GM18499 (cell line): ENCODE data around the gene TSPAN1.
A peak's percentile ranks its signal among the peaks of the same experiment; 100 is the strongest.

Source experiments
- ATAC-seq: cut with Tn5 transposase; IDR thresholded peaks from one replicate; pipeline ENCODE4 v1.9.1; 2021; ENCODE audit warnings: moderate number of reproducible peaks; ENCODE audit not compliant: insufficient read depth, unreplicated experiment

The TSPAN1 gene

DNA sequence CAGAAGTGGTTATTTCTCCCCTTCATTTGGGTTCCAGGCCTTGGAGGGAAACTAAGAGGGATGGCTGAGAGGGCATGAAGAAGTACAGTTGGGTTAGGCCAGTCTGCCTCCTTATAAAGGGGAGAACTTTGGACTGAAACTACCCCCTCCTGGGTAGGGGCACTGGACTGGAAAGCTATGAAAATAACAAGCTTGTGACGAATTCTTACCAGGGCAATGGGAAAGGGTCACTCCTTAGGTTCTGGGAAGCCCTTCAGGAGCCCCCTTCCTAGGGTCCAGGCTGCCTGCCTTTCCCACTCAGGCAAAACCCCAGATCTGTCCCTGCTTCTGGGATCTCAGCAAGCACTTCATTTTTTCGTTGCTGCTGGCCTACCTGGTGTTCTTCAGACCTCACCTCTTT lies 11.2 kb downstream of the TSPAN1 start:
- ATAC-seq, result no peak

DNA sequence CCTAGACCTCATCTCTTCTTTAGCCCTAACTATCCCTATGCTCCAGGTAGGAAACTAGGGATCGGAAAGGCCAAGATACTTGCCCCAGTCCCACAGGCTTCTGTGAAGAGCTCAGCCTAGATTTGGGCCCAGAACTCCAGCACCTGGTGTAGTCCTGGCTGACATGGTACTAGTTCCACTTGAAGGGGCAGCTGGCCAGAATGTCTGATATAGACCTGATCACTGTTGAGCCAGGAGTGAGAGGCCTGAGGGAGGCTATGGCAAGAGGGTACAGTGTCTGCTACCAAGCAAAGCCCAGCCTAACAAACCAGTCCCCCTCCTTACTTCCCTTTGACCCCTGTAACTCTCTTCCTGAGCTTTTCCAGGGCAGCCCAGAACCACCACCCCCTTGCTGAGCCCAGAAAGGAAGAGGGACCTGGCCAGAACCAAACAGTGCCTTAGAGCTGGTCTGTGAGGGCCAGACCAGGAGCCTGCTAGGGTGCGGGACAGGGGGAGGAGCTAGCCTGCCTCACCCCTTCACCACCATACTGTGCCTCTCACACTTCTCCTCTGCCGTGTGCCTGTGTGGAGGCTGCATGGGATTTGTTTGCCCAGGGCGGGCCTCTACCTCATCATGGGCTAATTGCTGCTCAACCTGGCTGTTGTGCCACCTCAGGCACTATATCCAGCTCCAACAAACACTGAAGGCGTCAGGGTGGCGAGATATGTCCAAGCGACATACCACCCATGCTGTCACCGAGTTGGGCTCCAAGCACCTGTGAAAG lies 12.4 kb downstream of the TSPAN1 start:
- ATAC-seq, result no peak

DNA sequence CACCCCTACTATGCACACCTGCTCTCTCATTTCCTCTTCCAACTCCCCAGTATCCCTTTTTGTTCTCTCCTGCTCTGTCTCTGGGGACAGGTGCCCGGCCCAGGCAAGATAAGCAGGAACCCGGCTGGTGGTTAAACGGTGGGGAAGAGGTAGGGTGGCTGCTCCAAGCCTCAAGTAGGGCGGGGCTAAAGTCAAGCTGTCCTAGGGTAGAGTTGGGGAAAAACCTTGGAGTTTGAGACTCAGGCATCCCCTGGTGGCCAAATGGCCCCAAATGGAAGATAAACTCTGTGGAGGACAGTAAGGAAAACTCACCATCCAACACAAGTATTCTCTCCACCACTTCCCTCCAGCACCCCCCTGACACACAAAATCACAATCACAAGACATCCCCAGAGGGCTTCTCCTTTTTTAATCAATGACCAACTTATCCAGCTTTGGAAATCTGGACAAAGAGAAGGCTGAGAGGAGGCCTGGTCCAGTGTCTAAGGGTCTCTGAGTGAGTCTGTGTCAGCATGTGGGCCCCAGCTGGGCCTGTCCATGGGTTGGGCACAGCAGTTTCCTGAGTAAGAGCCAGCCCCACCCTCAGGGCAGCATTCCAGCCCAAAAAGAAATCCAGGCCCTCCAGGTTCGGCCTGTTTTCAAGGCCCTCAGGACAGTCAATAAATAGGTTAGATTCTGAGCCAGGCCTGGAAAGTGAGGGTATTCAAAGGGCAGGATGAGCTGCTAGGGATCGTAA lies 13.6 kb downstream of the TSPAN1 start:
- no peak for ATAC-seq

DNA sequence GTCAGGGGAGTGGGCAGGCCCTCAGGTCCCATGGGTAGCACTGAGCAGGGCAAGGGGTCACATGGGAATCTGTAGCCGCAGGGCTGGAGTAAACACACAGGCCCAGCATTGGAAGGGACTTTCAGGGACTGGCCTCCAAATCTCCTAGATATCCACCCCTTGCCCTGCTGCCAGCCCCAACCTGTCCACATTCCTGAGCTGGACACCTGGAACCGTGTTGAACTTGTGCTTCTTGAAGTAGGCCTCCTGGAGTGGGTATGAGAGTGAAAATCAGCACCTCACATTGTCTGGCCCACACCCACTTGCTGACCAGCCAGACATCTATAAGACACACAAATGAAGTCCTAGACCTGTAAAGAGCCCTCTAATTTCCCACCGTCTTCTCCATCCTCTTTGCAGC lies 15.7 kb downstream of the TSPAN1 start:
- no peak for ATAC-seq

DNA sequence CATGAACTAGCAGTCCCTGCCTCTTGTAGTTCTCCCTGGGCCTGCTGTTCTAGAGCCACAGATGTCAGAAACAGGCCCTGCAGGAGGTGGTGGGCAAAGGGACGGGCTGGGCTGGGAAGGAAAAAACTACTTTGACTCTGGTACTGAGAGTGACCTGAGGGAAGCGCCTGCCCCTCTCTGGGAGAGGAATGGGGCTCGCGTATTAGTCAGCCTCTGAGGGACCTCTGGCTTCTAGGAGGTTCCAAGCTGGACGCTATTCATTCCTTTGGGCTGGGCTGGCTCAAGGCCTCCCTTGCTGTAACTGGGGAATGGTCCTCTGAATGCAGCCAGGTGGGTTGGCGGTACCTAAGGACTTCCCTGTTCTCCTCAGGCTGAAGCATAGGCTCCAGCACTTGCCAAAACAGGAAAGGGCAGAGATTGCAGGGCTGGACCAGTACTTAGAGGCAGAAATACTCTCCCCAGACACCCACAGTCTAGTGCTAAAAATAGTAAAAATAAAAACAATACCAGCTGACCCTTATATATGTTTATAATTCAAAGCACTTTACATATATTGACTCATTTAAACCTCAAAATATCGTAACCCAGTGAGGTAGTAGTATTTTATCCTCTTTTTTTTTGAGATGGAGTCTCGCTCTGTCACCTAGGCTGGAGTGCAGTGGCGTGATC lies 16.3 kb downstream of the TSPAN1 start:
- ATAC-seq, result no peak

DNA sequence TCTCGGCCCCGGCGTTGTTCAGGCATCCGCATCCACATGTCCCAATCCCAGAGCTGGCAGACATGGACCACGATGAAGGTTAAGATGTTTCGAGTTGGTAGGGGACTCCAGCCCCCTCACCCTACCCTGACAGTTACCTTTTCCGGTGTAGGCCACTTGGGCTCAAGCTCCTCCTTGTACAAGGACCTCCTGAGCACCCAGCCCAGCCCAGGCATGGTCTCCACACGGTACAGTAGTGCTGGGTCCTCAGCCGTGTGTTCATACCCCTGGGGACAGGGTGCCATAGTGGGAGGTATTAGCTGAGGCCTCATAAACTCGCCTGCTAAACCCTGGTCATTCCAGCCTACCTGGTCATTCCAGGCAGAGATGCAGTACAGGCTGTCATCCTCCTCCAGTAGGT lies 17.3 kb downstream of the TSPAN1 start:
- no peak for ATAC-seq

DNA sequence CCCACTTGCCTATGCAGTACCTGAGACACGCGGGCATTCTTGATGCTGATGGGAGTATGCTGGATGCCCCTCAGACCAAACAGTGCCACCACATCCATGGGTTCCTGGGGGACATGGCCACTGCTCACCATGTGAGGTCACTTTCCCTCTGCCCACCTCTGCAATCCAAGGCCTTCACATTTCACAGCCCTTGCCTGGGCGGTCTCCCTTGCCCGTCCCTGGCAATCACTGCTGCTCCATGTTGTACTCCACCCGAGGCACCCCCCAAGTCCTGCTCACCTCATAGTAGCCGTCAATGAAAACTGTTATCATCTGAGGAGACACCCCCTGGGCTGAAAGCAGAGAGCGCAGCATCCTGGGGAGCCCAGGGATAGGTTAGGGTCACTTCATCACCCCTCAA lies 18.4 kb downstream of the TSPAN1 start:
- ATAC-seq, result no peak

DNA sequence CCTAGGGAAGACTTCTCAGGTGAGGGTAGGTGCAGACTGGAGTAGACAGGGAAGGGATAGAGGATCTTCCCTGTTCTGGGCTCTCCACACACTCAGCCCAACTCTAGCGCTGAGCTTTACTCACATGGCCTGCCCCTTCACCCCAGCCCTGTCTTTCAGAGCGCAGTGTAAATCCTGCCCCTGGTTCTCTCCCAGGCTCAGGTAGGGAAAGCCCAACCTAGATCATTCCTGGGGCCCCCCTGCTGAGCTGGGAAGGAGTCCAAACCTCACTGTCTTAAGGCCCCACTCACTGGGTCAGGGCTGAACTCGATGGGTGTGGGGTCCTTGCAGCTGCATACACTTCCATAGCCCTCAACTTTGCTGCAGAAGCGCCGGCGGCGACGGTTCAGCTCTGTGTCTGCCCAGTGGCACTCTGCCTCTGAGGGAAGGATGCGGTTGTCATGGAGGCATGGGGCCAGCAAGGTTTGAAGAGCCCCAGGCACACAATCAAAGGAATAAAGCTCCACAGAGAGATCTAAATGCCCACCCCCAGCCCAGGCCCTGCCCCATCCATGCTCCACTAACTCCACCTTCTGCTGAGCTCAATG lies 19.2 kb downstream of the TSPAN1 start:
- no peak for ATAC-seq

DNA sequence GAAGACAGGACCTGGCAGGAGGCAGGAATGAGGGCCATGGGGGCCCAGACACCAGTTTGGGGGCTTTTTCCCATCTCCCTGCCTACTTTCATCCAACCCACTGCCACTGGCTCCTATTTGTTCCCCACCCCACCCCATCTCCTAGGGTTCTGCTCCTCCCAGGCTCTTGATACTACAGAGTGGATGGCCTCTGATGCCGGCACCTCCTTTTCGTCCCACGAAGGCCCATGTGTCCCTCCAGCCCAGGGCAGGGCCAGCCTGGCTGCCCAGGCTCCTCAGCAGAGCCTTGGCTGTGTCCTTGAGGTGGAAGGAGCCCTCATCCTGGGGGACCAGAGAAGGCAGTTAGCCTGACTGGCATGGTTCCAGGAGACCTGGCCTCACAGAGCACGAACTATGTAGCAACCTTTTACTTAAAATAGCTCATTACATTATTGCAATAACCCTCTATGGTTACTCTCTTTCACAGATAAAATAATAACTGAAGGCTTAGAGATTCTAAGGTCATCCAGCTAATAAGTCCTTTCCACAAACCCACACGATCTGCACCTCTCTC lies 19.8 kb downstream of the TSPAN1 start:
- no peak for ATAC-seq

DNA sequence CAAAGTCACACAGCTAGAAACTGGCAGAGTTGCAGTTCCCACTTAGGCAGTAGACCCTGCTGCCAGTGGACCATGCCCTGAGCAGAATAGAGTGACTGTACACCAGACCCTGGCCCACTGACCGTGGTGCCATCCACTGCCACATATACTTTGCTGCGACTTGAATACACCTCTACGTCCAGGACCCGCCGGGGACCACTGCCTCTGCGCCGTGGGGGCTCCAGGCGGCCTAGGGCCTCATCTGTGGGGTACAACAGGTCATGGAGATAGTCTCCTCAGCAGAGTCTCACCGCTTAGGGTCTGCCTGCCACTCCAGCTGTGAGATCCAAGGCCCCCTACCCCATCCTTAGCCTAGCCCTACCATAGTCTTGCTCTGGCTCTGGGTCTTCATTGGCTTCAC lies 21.7 kb downstream of the TSPAN1 start:
- ATAC-seq, result no peak

DNA sequence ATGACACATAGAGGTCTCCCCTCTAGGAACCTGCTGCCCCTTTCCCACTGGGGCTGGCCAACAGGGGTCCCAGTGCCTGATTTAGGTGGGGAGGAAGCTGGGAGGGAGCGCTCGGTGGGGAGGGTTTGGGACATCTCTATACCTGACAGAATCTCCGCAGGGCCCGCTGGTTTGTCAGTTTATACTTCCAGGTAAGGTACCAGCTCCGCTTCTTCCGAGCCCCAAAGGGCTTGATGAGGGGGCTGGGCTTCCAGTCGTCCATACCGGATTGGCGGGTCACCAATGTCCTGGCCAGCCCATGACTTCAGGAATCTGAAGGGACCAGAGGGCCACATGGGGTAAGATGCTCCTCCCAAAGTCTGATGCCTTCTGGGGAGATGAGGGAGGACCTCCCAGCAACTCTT lies 22.7 kb downstream of the TSPAN1 start:
- no peak for ATAC-seq

DNA sequence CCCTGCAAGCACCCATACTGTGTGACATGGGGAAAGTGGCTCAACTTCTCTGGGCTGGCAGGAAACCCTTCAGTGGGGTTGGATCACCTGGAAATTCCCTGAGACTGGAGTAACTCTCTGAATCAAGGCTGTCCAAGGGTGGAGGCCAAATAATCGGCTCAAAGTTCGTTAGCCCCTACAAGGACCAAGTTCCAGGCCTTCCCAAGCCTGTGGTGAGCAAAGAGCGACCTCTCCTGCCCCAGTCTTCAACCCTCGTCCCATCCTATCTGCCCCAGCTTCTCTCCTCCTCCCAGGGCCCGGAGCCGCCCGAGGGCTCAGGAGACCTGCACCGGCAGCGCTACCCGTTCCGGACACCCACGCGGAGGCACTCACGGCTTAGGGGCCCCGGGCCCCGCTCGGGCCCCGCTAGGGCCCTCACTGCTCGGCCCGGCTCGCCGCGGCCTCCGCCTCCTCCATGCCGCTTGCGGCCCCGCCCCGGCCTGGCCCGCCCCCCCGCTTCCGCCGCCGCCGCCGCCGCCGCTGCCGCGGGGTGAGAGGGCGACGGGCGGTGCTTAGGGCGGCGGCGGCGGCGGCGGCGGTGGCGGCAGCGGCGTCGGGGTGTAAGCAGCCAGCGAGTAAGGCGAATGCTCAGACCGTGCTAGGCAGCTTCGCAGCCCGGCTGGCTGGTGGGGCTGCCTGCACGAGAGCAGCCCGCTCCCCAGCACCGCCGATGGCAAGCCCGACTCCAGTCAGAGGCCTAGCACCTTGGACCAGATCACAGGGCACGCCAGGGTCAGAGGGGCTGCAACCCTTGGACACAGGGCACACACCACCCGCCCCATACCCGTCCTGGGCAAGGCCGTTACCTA lies 23.3 kb downstream of the TSPAN1 start, which contains the start of gene POMGNT1:
Gene POMGNT1 (minus strand): TSS at position 471 of the 848 bp plus-strand sequence. CDS start 613 bp downstream, outside the sequence.
- peak; percentile 46 for ATAC-seq

DNA sequence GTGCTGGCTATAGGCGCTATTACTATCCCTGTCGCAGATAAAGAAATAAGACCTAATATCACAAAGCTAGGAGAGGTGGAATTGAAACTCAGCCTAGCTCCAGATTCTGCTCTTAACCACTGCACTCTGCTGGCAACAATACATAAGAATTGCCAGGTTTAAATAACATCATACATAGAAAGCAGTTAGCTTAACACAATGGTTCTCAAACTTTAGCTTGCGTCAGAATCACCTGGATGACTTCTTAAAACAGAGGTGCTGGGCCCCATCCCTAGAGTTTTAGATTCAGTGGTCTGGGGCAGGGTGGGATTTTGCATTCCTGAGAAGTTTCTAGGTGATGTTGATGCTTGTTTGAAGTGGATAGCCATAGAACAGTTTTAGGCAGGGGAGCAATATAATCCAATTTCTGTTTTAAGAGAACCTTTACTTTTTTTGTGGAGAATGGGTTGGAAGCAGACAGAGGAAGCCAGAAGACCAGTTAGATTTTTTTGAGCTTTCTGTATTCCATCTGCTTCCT lies 24.4 kb downstream of the TSPAN1 start:
- ATAC-seq, result no peak

DNA sequence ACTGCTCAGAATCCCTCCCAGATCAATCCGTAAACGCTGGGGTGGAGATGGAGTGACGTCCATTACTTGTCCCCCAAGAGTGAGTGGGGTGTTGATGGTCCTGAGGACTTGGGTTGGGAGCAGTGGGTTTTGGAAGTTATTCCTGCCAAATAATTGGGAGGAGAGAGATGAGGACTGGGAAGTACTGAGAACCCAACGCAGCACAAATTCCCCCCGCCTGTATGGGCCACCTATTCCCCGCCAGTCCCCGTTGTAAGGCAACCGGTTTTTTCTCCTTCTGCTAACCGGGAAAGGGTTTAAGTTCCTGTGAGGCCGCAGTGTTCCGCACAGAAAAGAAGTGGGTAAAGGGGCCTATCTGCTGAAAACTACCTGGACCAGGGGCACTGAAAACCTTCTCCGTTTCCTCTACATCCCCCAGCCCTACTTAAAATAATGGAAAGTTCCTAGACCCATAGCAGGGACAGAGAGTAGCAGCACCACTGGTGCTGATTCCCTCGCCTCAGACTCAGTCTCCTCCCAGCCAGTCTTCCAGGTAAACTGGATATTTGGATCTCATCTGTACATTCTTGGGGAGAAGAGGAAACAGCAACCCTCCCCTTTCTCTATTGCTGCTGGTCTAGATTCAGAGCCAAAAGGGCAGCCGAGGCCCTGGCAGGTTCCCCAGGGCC lies 29.0 kb downstream of the TSPAN1 start:
- ATAC-seq, result no peak

DNA sequence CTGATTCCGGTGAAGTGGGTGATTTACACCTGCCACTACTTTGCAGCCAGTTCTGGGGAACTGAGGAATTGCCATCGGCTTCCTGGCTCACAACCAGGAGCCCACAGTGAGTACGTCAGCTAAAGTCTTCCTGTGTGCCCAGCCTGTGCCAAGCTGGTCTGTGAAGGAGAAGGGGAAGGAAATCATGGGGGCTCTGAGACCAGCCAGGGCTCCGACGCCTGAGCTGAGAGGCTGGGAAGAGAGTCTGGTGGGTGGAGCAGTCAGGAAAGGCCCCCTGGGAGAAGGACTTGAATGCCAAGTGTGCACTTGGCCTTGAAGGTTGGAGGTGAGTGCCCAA lies 29.5 kb downstream of the TSPAN1 start:
- ATAC-seq, result no peak

DNA sequence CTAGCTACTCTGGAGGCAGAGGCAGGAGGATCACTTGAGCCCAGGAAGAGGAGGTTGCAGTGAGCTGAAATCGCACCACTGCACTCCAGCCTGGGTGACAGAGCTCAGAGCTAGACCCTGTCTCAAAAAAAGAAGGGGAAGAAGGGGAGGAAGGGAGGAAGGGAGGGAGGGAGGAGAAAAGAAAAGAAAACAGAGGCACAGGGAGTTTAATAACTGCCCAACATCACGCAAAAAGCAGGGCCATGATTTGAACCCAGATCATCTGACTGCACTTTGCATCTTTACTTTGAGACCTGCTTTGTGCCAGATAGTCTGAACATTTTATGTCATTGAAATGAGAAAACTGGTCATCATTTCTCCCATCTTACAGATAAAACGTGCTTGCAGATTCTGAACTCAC lies 30.3 kb downstream of the TSPAN1 start:
- ATAC-seq, result no peak

DNA sequence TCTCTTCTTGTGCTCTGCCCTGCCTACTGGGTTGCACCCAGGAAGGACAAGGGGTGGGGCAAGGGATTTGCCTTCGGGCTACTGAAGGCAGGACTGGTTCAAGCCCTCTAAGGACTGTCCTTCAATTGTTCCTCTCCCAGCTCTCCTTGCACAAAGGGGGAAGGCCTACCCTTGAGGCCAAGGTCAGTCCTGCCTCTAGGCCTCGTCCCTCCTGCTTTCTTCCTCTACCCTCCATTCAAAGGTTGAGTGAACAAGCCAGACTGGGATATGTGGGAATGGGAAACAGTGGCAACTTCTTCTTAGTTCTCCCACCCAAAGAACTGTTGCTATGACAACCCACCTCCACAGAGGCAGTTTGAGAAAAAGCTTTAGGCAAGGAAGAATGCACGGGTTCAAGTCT lies 30.9 kb downstream of the TSPAN1 start:
- ATAC-seq, result no peak

DNA sequence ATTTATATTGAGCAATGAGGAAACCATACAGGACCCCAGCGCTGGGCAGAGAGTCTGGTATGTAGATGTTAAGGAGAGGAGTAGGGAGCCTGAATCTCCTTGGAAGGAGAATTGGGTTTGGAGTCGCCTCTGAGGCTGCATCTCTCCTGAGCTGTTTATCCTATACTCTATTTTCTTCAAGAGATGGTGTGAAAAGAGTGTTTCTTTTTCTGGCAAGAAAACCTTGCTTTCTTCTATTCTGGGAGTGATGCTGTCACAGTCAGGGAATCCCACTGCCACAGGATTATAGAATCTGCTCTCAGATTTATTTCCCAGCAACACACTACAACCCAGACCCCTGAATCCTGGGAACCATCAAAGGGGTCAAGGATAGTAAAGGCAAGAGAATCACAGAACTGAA lies 31.5 kb downstream of the TSPAN1 start:
- no peak for ATAC-seq

DNA sequence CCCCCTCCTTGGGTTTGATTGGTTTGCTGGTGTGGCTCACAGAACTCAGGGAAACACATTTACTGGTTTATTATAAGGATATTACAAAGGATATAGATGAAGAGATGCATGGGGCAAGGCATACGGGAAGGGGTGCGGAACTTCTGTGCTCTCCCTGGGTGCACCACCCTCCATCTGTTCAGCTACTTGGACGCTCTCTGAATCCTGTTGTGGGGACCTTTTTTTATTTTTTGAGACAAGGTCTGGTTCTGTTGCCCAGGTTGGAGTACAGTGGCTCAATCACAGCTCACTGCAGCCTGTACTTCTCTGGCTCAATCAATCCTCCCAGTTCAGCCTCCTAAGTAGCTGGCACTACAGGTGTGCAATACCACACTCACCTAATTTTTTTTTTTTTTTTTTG lies 35.7 kb downstream of the TSPAN1 start:
- no peak for ATAC-seq
